ENCODE data around the gene RYR2. TPM values are rescaled to one million over a fixed set of nuclear protein-coding genes. Genes with fewer than 3 reads are reported as not detected.
"Not testable (repeated sequence)": the region's sequence is repeated elsewhere in the genome, so short reads cannot be mapped to it uniquely, and the experiment has no call there.

RYR2 gene
- total and polyA plus RNA-seq, 2 donors (not counting 1 experiment from before 2014, with no cell fraction given), result not detected

DNA sequence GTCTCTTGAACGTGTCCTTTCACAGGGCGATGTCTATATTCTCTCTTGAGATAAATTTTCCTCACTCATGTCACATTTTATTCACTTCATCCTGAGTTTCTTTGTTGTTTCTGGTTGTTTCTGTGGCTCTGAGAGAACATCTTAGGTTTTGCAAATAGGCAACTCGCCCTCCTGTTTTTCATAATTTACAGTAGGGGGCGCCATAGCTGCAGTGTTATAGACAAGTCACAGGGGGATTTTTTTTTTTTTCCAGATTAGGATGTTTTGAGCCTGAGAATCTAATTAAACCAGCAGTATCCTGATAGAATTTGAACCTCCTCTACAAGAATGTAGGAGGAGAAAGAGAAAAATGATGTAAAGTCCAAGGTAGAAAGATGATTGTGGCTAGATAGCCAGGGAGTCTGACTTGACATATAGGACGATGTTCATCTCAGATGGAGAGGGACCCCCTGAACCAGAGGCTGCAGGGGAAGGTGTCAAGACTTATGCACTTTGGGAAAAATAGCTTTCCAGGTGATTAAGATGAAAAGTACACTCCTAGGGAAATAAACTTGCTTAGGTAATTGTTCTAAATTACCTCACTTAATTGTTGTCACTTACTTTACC, 772.4 kb downstream of the RYR2 start:
- DNase-seq, result no peak
- Histone ChIP-seq H3K9me3 (ENCODE audit: control extremely low read depth in 1 of 3, control insufficient read depth in 2 of 3, insufficient read depth in 1 of 3, low read length in 2 of 3) (no peaks in the 10 kb centered on the region), H3K79me2 (ENCODE audit: control insufficient read depth, insufficient read depth, low read length) (no peaks in the 10 kb centered on the region), H3K4me3 (ENCODE audit: control extremely low read depth in 1 of 5, extremely low read depth in 1 of 5, insufficient read depth in 1 of 5, low read depth in 2 of 5, low read length in 4 of 5) (no peak overlapping the region), H3K27ac (ENCODE audit: low read length in 2 of 2) (no peak overlapping the region), H4K20me1 (ENCODE audit: control insufficient read depth, insufficient read depth, low read length, poor library complexity, severe bottlenecking) (no peaks in the 10 kb centered on the region), H3K27me3 (replicated peaks in 1 of 4; ENCODE audit: control extremely low read depth in 1 of 4, control insufficient read depth in 3 of 4, insufficient read depth in 4 of 4, low read length in 3 of 4) (no peaks in the 10 kb centered on the region), H3K4me1 (ENCODE audit: control insufficient read depth in 2 of 2, insufficient read depth in 2 of 2, low read length in 2 of 2) (no peaks in the 10 kb centered on the region), H3K9ac (ENCODE audit: low read length) (no peak overlapping the region), H3K36me3 (replicated peaks in 1 of 2; ENCODE audit: control extremely low read depth in 1 of 2, control insufficient read depth in 1 of 2, extremely low read depth in 1 of 2, insufficient read depth in 2 of 2, low read length in 1 of 2) (no peaks in the 10 kb centered on the region), H2AFZ (ENCODE audit: insufficient read depth, low read depth, low read length, poor library complexity, severe bottlenecking) (no peak overlapping the region), H3K4me2 (replicated peaks; ENCODE audit: low read depth, low read length, poor library complexity, severe bottlenecking) (no peak overlapping the region)
- no peak for ATAC-seq (ENCODE audit: low read depth)
- H3K4me3 Mint-ChIP-seq, result no peak overlapping the region
- TF ChIP-seq EZH2 (IDR thresholded peaks at IDR 0.05; ENCODE audit: borderline replicate concordance, insufficient read depth, low read depth, low read length, poor library complexity, severe bottlenecking), result no peak
- TF ChIP-seq, protein P1, sequence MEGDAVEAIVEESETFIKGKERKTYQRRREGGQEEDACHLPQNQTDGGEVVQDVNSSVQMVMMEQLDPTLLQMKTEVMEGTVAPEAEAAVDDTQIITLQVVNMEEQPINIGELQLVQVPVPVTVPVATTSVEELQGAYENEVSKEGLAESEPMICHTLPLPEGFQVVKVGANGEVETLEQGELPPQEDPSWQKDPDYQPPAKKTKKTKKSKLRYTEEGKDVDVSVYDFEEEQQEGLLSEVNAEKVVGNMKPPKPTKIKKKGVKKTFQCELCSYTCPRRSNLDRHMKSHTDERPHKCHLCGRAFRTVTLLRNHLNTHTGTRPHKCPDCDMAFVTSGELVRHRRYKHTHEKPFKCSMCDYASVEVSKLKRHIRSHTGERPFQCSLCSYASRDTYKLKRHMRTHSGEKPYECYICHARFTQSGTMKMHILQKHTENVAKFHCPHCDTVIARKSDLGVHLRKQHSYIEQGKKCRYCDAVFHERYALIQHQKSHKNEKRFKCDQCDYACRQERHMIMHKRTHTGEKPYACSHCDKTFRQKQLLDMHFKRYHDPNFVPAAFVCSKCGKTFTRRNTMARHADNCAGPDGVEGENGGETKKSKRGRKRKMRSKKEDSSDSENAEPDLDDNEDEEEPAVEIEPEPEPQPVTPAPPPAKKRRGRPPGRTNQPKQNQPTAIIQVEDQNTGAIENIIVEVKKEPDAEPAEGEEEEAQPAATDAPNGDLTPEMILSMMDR (IDR thresholded peaks at IDR 0.05), result no peak
- POLR2A ChIA-PET, result no interaction called here
- intact Hi-C loops (cut with micrococcal nuclease), result no loop called here
- H3K4me1 Mint-ChIP-seq, result no peaks in the 10 kb centered on the region
- H3K27me3 Mint-ChIP-seq, result no peaks in the 10 kb centered on the region
- CTCF ChIA-PET, result interaction anchor here (0.7 kb wide), 1 partner anchor 7 kb away, joined by 3 read pairs; no protein-coding TSS in a partner anchor
- H3K27ac Mint-ChIP-seq, result no peak overlapping the region
- no CpG with 5 or more reads among the region's 5 CpGs for WGBS (ENCODE audit: insufficient coverage)
- no peaks in the 10 kb centered on the region for H3K9me3 Mint-ChIP-seq (ENCODE audit: insufficient read depth)

- Histone ChIP-seq H3K9me3 (ENCODE audit: control extremely low read depth in 1 of 3, control insufficient read depth in 2 of 3, insufficient read depth in 1 of 3, low read length in 2 of 3) (peaks cover 0 to 8% (median 0%) of the 10 kb centered on the region in 3 donors), H3K4me2 (replicated peaks; ENCODE audit: low read depth, low read length, poor library complexity, severe bottlenecking) (no peak overlapping the region), H3K79me2 (ENCODE audit: control insufficient read depth, insufficient read depth, low read length) (no peaks in the 10 kb centered on the region), H3K27me3 (replicated peaks in 1 of 4; ENCODE audit: control extremely low read depth in 1 of 4, control insufficient read depth in 3 of 4, insufficient read depth in 4 of 4, low read length in 3 of 4) (no peaks in the 10 kb centered on the region), H4K20me1 (ENCODE audit: control insufficient read depth, insufficient read depth, low read length, poor library complexity, severe bottlenecking) (no peaks in the 10 kb centered on the region), H3K27ac (ENCODE audit: low read length in 2 of 2) (no peak overlapping the region), H3K9ac (ENCODE audit: low read length) (no peak overlapping the region), H3K4me1 (ENCODE audit: control insufficient read depth in 2 of 2, insufficient read depth in 2 of 2, low read length in 2 of 2) (no peaks in the 10 kb centered on the region), H3K4me3 (ENCODE audit: control extremely low read depth in 1 of 5, extremely low read depth in 1 of 5, insufficient read depth in 1 of 5, low read depth in 2 of 5, low read length in 4 of 5) (no peak overlapping the region), H3K36me3 (replicated peaks in 1 of 2; ENCODE audit: control extremely low read depth in 1 of 2, control insufficient read depth in 1 of 2, extremely low read depth in 1 of 2, insufficient read depth in 2 of 2, low read length in 1 of 2) (no peaks in the 10 kb centered on the region), H2AFZ (ENCODE audit: insufficient read depth, low read depth, low read length, poor library complexity, severe bottlenecking) (no peak overlapping the region)
- no peak overlapping the region for H3K4me3 Mint-ChIP-seq
- DNase-seq, result no peak
- no peak overlapping the region for H3K27ac Mint-ChIP-seq
- ChIA-PET CTCF (no interaction called here), POLR2A (no interaction called here)
- intact Hi-C loops (cut with micrococcal nuclease), result no loop called here
- WGBS (ENCODE audit: insufficient coverage), result 50% methylated on average over 1 of the region's 1 CpG
- ATAC-seq (ENCODE audit: low read depth), result no peak
- TF ChIP-seq, protein P1 (IDR thresholded peaks at IDR 0.05), result no peak
- TF ChIP-seq EZH2 (IDR thresholded peaks at IDR 0.05; ENCODE audit: borderline replicate concordance, insufficient read depth, low read depth, low read length, poor library complexity, severe bottlenecking), result no peak
- no peaks in the 10 kb centered on the region for H3K9me3 Mint-ChIP-seq (ENCODE audit: insufficient read depth)
- H3K4me1 Mint-ChIP-seq, result no peaks in the 10 kb centered on the region
- no peaks in the 10 kb centered on the region for H3K27me3 Mint-ChIP-seq
These were observed 775.3 kb downstream of the RYR2 start for GRCh38 chr1:237817277-237817676.

- ATAC-seq (ENCODE audit: low read depth); CTCF ChIA-PET; intact Hi-C loops (cut with micrococcal nuclease): not testable (repeated sequence)
These were observed 778.6 kb downstream of the RYR2 start for GRCh38 chr1:237820634-237821033.

More at GRCh38 chr1:237820634-237821033, 778.6 kb downstream of the RYR2 start:
- H3K4me3 Mint-ChIP-seq; H3K4me1 ChIP-seq (ENCODE audit: control insufficient read depth in 2 of 2, insufficient read depth in 2 of 2, low read length in 2 of 2); H3K4me3 ChIP-seq (ENCODE audit: control extremely low read depth in 1 of 5, extremely low read depth in 1 of 5, insufficient read depth in 1 of 5, low read depth in 2 of 5, low read length in 4 of 5); H3K9me3 Mint-ChIP-seq (ENCODE audit: insufficient read depth); H3K27me3 Mint-ChIP-seq; H2AFZ ChIP-seq (ENCODE audit: insufficient read depth, low read depth, low read length, poor library complexity, severe bottlenecking); H3K9ac ChIP-seq (ENCODE audit: low read length); H3K4me2 ChIP-seq (replicated peaks; ENCODE audit: low read depth, low read length, poor library complexity, severe bottlenecking); H3K9me3 ChIP-seq (ENCODE audit: control extremely low read depth in 1 of 3, control insufficient read depth in 2 of 3, insufficient read depth in 1 of 3, low read length in 2 of 3); H3K79me2 ChIP-seq (ENCODE audit: control insufficient read depth, insufficient read depth, low read length); H3K27ac ChIP-seq (ENCODE audit: low read length in 2 of 2); H4K20me1 ChIP-seq (ENCODE audit: control insufficient read depth, insufficient read depth, low read length, poor library complexity, severe bottlenecking); POLR2A ChIA-PET; H3K27me3 ChIP-seq (replicated peaks in 1 of 4; ENCODE audit: control extremely low read depth in 1 of 4, control insufficient read depth in 3 of 4, insufficient read depth in 4 of 4, low read length in 3 of 4); H3K36me3 ChIP-seq (replicated peaks in 1 of 2; ENCODE audit: control extremely low read depth in 1 of 2, control insufficient read depth in 1 of 2, extremely low read depth in 1 of 2, insufficient read depth in 2 of 2, low read length in 1 of 2); H3K27ac Mint-ChIP-seq; H3K4me1 Mint-ChIP-seq; DNase-seq: not testable (repeated sequence)
- 89% methylated on average over 8 of the region's 9 CpGs for WGBS (ENCODE audit: insufficient coverage)
